ENCODE measurements around the gene TTBK2. TPM values are rescaled to one million over a fixed set of nuclear protein-coding genes. Genes with fewer than 3 reads are reported as not detected.

The TTBK2 gene
- polyA plus RNA-seq, 1 donor (not counting 4 experiments of a cell fraction or from before 2014, with no cell fraction given) = 7.3 TPM

DNA sequence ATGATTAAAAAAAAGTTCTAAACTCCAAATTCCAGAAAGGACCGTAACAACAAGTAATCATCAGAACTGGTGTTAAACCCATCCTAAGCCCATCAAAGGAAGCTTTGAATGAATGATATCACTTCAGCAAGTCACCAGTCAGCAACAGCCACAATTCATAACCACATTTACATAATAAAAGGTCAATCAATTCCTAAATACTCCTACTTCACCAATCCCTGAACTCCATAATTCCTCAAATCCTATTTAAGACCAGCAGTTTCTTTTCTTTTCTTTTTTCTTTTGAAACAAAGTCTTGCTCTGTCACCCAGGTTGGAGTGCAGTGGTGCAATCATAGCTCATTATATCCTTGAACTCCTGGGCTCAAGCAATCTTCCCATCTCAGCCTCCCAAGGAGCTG lies 40.5 kb downstream of the TTBK2 start:
- Histone ChIP-seq H3K4me2 (ENCODE audit: control insufficient read depth, extremely low read depth, insufficient read depth, low read depth, low read length) (no peak overlapping the region), H3K27ac (ENCODE audit: control insufficient read depth, insufficient read depth, low read length) (no peak overlapping the region), H3K27me3 (ENCODE audit: control insufficient read depth, extremely low read depth, insufficient read depth, low read length) (no peaks in the 10 kb centered on the region), H4K20me1 (ENCODE audit: control insufficient read depth, extremely low read depth, insufficient read depth, low read length) (no peaks in the 10 kb centered on the region), H2AFZ (ENCODE audit: control insufficient read depth, low read length) (no peak overlapping the region), H3K79me2 (ENCODE audit: control insufficient read depth, insufficient read depth, low read length) (peaks cover 2% of the 10 kb centered on the region), H3K4me3 (ENCODE audit: control insufficient read depth in 2 of 3, extremely low read depth in 1 of 3, insufficient read depth in 2 of 3, low read depth in 1 of 3, low read length in 3 of 3) (no peak overlapping the region), H3K9me1 (ENCODE audit: control insufficient read depth, extremely low read depth, insufficient read depth, low read length) (no peaks in the 10 kb centered on the region), H3K4me1 (ENCODE audit: control insufficient read depth, extremely low read depth, insufficient read depth, low read length) (no peaks in the 10 kb centered on the region), H3K36me3 (ENCODE audit: control insufficient read depth in 2 of 2, extremely low read depth in 1 of 2, insufficient read depth in 2 of 2, low read length in 2 of 2) (no peaks in the 10 kb centered on the region), H3K9me3 (ENCODE audit: control insufficient read depth, low read depth, low read length) (no peaks in the 10 kb centered on the region), H3K9ac (ENCODE audit: control insufficient read depth, extremely low read depth, insufficient read depth, low read length) (no peak overlapping the region)
- no peak for DNase-seq (ENCODE audit: low read depth, low spot score)
- FAIRE-seq = no peak
- TF ChIP-seq, protein P1, sequence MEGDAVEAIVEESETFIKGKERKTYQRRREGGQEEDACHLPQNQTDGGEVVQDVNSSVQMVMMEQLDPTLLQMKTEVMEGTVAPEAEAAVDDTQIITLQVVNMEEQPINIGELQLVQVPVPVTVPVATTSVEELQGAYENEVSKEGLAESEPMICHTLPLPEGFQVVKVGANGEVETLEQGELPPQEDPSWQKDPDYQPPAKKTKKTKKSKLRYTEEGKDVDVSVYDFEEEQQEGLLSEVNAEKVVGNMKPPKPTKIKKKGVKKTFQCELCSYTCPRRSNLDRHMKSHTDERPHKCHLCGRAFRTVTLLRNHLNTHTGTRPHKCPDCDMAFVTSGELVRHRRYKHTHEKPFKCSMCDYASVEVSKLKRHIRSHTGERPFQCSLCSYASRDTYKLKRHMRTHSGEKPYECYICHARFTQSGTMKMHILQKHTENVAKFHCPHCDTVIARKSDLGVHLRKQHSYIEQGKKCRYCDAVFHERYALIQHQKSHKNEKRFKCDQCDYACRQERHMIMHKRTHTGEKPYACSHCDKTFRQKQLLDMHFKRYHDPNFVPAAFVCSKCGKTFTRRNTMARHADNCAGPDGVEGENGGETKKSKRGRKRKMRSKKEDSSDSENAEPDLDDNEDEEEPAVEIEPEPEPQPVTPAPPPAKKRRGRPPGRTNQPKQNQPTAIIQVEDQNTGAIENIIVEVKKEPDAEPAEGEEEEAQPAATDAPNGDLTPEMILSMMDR (optimal IDR thresholded peaks at IDR 0.05 in 1 of 3, IDR thresholded peaks at IDR 0.05 in 1 of 3, conservative IDR thresholded peaks at IDR 0.05 in 1 of 3; ENCODE audit: extremely low read depth in 1 of 3, insufficient read depth in 2 of 3, low read length in 3 of 3) = no peak
- dilution Hi-C loops (cut with MboI; ENCODE audit: extremely low pct_ligation_motif_present, low sequenced_read_pairs) = no loop called here

DNA sequence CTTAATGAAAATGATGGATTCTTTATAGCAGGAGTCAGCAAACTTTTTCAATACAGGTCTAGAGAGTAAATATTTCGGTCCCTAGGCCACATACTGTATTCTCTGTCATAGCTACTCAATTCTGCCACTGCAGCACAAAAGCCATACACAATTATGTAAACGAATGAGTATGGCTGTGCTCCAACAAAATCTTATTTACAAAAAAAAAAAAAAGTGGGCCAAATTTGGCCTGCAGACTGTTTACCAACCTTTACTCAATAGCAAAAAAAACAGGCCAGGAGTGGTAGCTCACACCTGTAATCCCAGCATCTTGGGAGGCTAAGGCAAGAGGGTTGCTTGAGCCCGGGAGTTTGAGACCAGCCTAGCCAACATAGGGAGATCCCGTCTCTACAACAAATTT lies 41.1 kb downstream of the TTBK2 start:
- Histone ChIP-seq H3K9me3 (ENCODE audit: control insufficient read depth, low read depth, low read length) (no peaks in the 10 kb centered on the region), H2AFZ (ENCODE audit: control insufficient read depth, low read length) (no peak overlapping the region), H4K20me1 (ENCODE audit: control insufficient read depth, extremely low read depth, insufficient read depth, low read length) (no peaks in the 10 kb centered on the region), H3K36me3 (ENCODE audit: control insufficient read depth in 2 of 2, extremely low read depth in 1 of 2, insufficient read depth in 2 of 2, low read length in 2 of 2) (no peaks in the 10 kb centered on the region), H3K9me1 (ENCODE audit: control insufficient read depth, extremely low read depth, insufficient read depth, low read length) (no peaks in the 10 kb centered on the region), H3K9ac (ENCODE audit: control insufficient read depth, extremely low read depth, insufficient read depth, low read length) (no peak overlapping the region), H3K27ac (ENCODE audit: control insufficient read depth, insufficient read depth, low read length) (no peak overlapping the region), H3K4me2 (ENCODE audit: control insufficient read depth, extremely low read depth, insufficient read depth, low read depth, low read length) (no peak overlapping the region), H3K27me3 (ENCODE audit: control insufficient read depth, extremely low read depth, insufficient read depth, low read length) (no peaks in the 10 kb centered on the region), H3K79me2 (ENCODE audit: control insufficient read depth, insufficient read depth, low read length) (no peaks in the 10 kb centered on the region), H3K4me3 (ENCODE audit: control insufficient read depth in 2 of 3, extremely low read depth in 1 of 3, insufficient read depth in 2 of 3, low read depth in 1 of 3, low read length in 3 of 3) (no peak overlapping the region), H3K4me1 (ENCODE audit: control insufficient read depth, extremely low read depth, insufficient read depth, low read length) (no peaks in the 10 kb centered on the region)
- dilution Hi-C loops (cut with MboI; ENCODE audit: extremely low pct_ligation_motif_present, low sequenced_read_pairs) = no loop called here
- no peak for FAIRE-seq
- TF ChIP-seq, protein P1 (optimal IDR thresholded peaks at IDR 0.05 in 1 of 3, IDR thresholded peaks at IDR 0.05 in 1 of 3, conservative IDR thresholded peaks at IDR 0.05 in 1 of 3; ENCODE audit: extremely low read depth in 1 of 3, insufficient read depth in 2 of 3, low read length in 3 of 3) = no peak
- TF ChIP-seq EZH2 (IDR thresholded peaks at IDR 0.05; ENCODE audit: low read length) = no peak
- no peak for DNase-seq (ENCODE audit: low read depth, low spot score)

All from keratinocyte (primary cell).